HG03439 (cell line): ENCODE results near the gene TGDS.
A peak's percentile ranks its signal among the peaks of the same experiment; 100 is the strongest.
"Not testable (repeated sequence)": the region's sequence is repeated elsewhere in the genome, so short reads cannot be mapped to it uniquely, and the experiment has no call there.

Experiments
- ATAC-seq: cut with Tn5 transposase; IDR thresholded peaks from one replicate; pipeline ENCODE4 v1.9.1; 2021; ENCODE audit warnings: mild to moderate bottlenecking, moderate library complexity; ENCODE audit not compliant: unreplicated experiment

The TGDS gene, protein sequence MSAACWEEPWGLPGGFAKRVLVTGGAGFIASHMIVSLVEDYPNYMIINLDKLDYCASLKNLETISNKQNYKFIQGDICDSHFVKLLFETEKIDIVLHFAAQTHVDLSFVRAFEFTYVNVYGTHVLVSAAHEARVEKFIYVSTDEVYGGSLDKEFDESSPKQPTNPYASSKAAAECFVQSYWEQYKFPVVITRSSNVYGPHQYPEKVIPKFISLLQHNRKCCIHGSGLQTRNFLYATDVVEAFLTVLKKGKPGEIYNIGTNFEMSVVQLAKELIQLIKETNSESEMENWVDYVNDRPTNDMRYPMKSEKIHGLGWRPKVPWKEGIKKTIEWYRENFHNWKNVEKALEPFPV

DNA sequence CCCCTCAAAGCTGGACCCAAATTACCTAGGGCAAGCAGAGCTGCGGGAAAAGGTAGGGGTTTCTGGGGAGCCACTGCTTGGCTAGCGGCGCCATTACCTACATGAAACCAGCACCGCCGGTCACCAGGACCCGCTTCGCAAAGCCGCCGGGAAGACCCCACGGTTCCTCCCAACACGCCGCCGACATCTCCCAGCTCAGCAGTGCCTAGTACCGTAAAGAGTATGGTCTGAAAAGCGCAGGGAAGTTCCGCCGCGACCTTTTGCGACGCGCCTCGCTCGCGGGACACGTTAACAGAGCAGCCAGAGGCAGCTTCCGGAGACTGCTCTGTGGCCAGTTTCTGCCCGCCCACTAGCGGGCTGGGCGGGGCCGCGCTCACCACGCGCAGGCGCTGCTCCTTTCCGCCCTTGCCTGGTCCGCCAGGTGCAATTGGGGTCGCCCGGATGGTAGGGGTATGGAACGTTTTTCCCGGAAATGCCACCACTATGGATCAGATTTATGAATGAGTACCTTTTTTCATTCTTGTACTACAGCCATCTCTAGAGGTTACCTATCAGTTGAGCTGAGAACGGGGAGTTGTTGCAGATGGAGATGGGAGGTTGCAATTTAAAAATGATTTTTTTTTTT lies at the start of gene TGDS:
TGDS (minus strand) TSS at position 203 of the 625 bp plus-strand sequence; CDS start at position 187, 16 bp downstream.
- ATAC-seq = peak; percentile 98

DNA sequence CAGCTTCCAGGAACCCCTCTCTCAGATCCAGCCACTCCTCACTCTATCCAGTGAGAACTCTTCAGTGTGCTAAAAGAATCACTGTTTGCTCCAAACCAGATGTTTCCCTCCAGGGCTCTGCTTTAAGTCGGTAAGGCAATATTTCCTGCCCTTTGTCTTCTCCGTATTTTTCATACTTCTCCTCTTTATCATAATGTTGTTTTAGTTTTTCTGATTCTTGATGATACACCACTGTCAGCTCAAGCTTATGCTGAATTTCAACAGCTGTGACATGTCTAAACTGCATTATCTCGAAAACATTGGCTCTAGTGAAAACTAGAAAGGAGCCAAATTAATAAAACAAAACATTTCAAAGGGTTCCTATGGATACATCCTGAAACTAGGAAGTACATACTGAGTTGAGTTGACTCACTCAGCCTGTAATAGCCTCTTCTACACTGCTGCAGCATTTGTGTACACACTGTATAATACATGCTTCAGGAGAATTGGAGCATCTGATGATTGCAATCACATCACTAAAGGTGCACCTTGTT lies 45.5 kb upstream of the TGDS start:
- ATAC-seq = no peak

DNA sequence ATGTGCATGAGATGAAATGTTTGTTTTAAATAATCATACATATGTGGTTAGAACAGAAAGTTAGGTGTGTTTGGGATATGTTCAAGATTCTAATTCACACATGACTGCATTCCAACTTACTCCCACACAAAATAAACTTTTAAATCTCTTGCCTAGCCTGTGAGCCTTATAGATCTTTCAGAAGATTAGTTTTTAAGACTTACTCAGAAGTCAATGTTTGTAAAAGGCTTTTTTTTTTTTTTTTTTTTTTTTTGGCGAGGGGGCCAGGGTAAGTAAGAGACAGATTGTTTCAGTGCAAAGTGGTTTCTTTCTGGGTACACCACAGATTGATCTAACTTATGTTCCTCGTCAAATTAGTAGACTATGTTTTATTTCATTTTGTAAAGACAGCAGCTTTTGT lies 44.8 kb upstream of the TGDS start:
- ATAC-seq = no peak

DNA sequence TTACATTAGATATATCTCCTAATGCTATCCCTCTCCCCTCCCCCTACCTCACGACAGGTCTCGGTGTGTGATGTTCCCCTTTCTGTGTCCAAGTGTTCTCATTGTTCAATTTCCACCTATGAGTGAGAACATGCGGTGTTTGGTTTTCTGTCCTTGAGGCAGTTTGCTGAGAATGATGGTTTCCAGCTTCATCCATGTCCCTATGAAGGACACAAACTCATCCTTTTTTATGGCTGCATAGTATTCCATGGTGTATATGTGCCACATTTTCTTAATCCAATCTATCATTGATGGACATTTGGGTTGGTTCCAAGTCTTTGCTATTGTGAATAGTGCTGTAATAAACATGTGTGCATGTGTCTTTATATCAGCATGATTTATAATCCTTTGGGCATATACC lies 41.7 kb upstream of the TGDS start:
- not testable (repeated sequence) for ATAC-seq

DNA sequence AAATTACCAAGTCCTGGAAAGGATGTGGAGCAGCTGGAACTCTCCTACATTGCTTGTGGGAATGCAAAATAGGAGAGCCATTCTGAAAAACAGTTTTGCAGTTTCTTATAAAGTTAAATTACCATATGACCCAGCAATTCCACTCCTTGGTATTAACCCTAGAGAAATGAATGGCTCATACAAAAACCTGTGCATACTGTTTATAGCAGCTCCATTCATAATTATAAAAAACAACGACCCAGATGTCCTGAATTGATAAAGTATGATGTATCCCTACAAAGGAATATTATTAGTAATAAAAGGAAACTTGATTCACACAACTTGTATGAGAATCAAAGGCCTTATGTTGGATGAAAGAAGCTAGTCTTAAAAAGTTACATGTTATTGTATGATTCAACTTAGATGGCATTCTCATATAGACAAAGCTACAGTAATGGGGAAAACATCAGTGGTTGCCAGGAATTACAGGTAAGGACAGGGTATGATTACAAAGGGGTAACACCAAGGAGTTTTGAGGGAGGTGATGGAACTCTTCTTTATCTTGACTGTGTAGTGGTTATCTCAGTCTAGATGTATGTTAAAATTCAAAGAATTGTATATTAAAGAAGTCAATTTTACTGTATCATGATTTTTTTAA lies 41.1 kb upstream of the TGDS start:
- no peak for ATAC-seq

DNA sequence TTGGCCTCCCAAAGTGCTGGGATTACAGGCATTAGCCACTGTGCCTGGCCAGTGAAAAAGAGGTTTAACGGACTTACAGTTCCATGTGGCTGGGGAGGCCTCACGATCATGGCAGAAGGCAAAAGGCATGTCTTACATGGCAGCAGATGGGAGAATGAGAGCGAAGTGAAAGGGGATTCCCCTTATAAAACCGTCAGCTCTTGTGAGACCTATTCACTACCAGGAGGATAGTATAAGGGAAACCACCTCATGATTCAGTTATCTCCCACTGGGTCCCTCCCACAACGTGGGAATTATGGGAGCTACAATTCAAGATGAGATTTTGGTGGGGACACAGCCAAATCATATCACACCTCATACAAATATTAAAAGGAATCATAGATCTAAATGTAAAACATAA lies 40.1 kb upstream of the TGDS start:
- not testable (repeated sequence) for ATAC-seq

DNA sequence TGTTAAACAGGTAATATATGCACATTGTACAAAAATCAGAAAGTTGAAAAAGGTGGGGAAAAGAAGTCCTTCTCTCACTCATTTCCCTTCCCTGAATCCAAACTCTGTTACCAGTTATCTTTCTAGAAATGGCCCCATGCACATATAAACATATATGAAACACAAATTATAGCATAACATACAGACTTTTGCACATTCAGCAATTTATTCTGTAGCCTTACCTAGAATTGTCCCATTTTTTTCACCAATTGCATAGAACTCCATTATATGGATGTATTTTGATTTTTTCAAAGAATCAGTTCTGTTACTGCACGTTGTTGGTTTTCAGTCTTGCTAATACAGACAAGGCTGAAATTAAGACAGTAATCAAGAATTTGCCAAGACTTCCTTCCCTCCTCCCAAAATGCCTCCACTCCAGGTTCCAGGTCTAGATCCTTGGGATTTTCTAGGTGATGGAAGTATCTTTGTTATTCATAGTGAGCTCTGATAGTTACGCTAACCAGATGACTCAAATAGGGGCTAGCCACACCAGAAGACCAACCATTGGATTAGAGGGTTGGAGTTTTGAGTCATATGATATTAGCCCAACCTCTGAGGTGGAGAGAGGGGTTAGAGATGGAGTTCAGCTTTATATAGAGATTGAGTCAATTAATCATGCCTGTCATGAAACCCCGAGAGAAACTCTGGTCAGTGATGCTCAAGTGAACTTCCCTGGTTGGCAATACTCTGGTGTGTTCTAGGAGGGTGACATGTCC lies 36.5 kb upstream of the TGDS start:
- ATAC-seq = no peak

DNA sequence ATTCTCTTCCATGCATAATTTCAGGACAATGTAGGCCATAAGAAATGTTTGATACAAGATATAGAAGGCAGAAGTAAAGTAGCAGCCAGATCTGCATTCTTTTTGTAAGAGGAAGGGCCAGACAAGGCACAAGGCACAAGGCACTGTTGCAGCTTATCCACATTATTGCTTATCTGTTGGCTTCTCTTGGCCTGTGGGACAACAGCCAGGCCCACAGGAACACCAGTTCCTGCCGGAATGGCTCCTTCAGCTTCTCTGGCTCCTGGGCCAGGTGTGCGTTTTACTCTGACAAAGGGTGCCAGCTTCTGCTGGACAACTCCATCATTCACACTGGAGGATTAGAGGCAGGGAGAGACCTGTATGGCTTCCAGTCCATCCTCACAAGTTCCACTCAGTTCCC lies 34.9 kb upstream of the TGDS start:
- no peak for ATAC-seq

DNA sequence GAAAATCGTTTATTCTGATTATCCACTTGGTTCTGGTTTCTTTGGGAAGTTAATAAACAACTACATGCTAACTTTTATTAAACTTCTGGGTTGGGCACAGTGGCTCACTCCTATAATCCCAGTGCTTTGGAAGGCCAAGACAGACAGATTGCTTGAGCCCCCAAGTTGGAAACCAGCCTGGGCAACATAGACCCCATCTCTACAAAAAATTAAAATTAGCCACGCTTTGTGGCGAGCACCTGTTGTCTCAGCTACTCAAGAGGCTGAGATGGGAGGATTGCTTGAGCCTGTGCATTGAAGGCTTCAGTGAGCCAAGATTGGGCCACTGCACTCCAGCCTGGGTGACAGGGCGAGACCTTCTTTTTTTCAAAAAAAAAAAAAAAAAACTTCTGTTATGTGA lies 27.4 kb upstream of the TGDS start:
- ATAC-seq = no peak

DNA sequence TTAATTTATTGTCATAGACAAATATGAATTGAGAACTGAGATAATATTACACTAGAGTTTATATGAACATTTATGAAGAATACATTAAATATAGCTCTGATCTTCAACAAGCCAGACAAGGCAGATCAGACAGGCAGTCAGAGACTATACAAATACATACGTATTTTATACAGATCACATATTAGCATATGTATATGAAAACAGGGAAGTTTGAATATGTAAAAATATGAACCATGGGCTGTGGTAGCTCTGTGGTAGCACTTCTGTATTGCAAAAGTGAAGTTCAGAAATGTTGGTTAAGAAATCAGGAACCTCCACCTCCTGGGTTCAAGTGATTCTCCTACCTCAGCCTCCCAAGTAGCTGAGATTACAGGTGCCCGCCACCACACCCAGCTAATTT lies 26.4 kb upstream of the TGDS start:
- ATAC-seq = no peak

DNA sequence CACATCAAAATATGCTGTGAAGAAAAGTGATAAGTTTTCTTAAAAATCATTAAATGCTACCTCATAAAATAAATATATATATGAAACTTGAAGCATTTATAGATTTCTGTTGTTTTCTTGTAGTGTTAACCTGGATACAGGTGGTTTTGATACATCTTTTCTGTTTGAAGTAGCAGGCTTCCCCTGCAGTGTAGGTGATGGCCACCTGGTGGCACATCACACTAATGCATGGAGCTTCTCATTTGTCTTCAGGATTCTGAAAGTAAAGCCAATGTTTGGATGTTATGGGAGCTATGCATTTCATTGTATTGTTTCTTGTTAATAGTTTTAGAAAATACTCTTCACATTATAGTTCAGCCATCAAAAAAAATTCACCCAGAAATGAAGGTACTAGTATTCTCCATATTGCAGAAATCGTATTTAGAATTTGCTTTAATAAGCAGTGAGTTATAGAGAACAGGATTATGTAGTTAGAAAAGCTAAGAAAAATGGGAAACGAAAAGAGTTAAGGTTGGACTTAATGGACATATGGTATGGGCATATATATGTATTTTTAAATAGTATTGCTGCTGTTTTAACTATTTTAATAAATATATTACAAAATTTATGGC lies 24.4 kb upstream of the TGDS start:
- ATAC-seq = peak; percentile 67

DNA sequence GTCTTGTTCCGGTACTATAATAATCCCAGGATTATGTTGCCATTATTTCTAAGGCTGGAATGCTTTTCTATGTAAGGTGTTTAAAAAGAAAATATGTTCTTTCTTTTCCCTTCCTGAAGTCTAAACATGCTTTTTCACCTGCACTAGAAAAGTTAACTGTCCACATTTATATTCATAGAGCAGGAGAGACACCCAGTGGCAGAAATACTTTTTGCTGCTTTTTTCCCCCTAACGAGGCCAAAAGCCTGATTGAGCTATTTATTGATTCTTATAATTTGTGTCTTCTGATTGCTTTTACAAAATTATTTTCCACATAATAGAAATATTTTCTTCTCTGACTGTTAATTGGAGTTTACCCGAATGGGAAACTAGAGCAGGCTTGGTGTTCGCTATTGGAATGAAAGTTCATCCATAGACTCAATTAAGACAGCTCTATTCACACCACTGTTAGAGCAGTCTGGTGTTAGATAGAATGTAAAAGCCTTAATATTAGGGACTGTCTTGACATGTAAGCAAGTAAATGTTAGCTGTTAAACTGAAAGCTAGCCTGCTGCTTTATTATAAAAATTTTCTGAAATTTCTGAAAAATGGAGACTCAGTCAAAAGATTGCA lies 21.5 kb upstream of the TGDS start:
- ATAC-seq = peak; percentile 48

DNA sequence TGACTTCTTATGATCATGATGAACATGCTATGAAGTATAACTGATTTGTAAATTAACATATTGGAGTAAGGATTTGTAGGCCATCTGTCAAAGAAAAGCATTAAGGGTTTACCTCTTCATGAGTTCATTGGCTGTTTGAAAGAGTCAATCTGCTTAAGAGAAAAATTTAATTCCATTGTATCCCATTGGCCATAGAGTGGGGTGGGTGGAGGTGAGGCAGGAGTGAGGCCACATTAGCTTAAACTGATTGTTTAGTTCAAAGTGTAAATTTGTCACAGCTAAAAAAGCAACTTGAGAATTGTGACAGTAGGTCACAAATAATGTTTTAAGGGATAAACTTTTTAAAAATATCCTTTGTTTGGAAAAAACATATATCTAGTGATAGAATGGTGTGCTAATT lies 17.1 kb upstream of the TGDS start:
- ATAC-seq = no peak

DNA sequence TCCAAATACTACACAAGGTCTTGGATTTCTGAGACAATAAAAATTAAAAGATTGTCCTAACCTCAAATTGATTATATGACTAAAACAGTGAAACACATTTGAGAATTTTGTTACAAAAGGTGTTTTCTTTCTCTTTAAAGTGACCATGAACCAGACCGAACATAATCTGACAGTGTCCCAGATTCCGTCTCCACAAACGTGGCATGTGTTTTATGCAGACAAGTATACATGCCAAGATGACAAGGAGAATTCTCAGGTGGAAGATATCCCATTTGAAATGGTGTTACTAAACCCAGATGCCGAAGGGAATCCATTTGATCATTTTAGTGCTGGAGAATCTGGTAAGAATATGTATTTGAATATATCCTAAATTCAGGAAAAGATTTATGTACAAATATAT lies 16.1 kb upstream of the TGDS start:
- no peak for ATAC-seq

DNA sequence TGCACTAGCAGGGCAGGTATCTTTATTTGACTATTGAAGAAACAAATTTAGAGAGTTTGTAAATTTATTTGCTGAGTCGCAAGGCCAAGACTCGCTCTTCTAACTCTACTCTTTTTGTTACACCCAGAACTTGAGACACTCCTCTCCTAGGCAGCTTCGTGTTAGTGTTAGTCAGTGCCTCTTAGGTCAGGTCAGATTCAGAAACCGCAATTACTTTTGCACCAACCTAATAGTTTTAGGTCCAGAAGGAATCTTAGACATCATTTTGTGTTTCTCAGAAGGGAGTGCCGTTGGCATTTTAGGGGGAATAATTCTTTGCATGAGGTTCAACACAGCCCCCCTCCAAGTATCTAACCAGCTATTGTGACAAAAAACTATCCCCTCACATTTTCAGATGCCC lies 14.5 kb upstream of the TGDS start:
- no peak for ATAC-seq

DNA sequence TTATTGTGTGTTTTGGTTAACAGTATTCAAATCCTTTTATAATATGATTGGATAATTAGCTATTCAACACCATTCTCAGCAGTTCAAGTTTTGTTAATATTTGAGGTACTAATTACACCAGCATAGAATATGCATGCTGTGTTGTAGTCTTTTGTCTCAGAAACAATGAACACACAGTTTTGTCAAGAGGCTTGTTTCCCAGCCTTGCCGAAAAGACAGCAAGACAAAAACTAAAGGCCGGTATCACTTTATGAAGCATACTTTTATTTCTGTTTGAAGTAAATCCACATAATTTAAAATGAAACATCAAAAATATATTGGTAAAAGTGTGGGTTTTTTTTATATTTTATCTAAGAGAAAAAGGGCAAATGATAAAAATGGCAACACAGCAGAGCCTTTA lies 13.2 kb upstream of the TGDS start:
- no peak for ATAC-seq

DNA sequence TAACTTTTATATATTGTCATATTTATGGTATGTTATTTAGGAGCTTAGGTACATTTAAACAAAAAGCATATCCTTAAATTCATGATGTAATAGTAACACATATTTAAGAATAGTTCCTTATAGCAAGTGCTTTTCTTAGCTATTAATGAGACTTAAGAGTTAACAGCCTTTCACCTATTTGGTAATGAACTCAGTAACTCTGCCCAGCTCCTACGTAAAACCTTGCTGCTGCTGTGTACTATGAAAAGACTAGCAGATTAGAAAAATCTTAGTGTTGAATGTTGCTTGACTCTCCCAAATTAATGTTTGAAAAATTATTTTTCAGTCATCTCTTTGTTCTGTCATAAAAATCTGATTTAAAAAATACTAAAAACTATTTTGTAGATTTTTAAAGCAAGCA lies 12.6 kb upstream of the TGDS start:
- no peak for ATAC-seq

DNA sequence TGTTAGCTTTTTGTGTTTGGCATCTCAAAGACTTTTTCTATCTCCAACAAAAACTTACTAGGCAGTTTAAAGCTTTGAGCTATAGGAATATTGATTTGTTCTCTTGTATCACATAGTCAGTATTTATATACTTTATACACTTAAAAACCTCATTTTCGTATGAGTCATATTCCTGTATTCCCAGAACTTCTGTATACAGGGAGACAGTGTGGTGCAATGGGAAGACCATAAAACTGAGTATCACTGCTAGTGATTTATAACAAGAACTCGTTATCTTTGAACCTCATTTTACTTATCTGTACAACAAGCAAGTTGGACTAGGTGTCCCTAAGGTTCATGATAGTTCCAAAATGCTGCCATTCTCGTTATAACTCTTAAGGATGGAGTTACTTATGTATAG lies 12.0 kb upstream of the TGDS start:
- no peak for ATAC-seq

DNA sequence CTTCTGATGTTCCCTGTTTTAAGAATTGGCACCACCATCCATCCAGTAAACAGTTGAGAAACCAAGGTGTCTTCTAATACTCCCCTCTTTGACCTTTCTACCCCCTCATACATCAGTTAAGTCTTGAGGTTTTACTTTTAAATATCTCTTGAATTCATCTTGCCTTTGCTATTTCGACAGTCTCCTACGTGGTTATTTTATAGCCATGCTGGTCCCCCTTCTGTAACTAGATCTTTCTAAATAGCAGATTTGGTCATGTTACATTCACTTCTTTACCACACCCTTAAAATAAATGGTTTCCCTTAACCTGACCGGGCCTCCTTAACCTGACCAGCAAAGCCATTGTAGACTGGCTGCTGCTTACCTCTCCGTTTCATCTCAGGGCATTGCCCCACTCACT lies 11.1 kb upstream of the TGDS start:
- ATAC-seq = no peak

DNA sequence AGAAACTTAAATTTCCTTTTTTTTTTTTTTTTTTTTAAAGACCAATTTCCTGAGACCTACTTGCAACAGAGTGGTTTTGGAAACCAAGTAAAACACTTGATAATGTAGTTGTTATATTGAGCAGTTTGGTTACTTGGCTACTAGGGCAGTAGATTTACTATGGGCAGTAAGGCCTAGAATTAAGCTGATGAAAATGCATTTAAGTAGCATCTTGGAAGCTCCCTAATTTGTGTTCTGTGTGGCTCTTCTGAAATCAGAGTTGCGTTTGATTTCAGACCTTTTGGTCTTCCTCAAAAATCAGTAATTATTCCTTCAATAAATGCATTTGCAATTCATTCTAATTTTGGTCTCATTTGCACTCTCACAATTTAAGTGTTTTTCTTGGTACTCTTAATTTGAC lies 6.5 kb upstream of the TGDS start:
- ATAC-seq = no peak
